GM06990 (cell line): ENCODE measurements around the gene CEP85.
"Not testable (repeated sequence)": the region's sequence is repeated elsewhere in the genome, so short reads cannot be mapped to it uniquely, and the experiment has no call there.

Experiments
- DNase-seq: peaks from one replicate; pipeline ENCODE4 v3.0.0-alpha.2; 2011; ENCODE audit not compliant: insufficient read length; ENCODE audit errors: extremely low read depth
- H3K27me3 ChIP-seq: replicated peaks from 2 replicates; pipeline ENCODE4 v1.6.0; 2011; ENCODE audit warnings: low read length; ENCODE audit not compliant: control insufficient read depth, insufficient read depth
- H3K36me3 ChIP-seq: 2 replicates; pipeline ENCODE4 v1.5.1; 2011; ENCODE audit warnings: low read length; ENCODE audit not compliant: control insufficient read depth, insufficient read depth
- H3K4me3 ChIP-seq: replicated peaks from 2 replicates; pipeline ENCODE4 v1.5.1; 2011; ENCODE audit warnings: low read depth, mild to moderate bottlenecking, control low read depth, low read length
- CTCF ChIP-seq: IDR thresholded peaks from 2 replicates; pipeline ENCODE4 v1.5.1; 2011; ENCODE audit warnings: low read length, control low read depth, mild to moderate bottlenecking, inconsistent platforms; ENCODE audit not compliant: insufficient read depth, poor library complexity, severe bottlenecking

The CEP85 gene

GRCh38 chr1:26224606-26225005 is 9.4 kb upstream of the CEP85 start:
- Histone ChIP-seq H3K36me3 (no peaks in the 10 kb centered on the region), H3K27me3 (no peaks in the 10 kb centered on the region; the same call in 1 of the 2 replicates), H3K4me3 (no peak overlapping the region)
- TF ChIP-seq CTCF: no peak
- no peak for DNase-seq

GRCh38 chr1:26225033-26225831 is 8.8 kb upstream of the CEP85 start:
- no peak for TF ChIP-seq CTCF
- Histone ChIP-seq H3K4me3 (peak overlapping the region; percentile 39), H3K27me3 (no peaks in the 10 kb centered on the region; the same call in 1 of the 2 replicates), H3K36me3 (no peaks in the 10 kb centered on the region)
- peak; percentile 32 for DNase-seq

GRCh38 chr1:26230682-26231081 is 3.3 kb upstream of the CEP85 start:
- not testable (repeated sequence) for H3K27me3 ChIP-seq, H3K4me3 ChIP-seq, H3K36me3 ChIP-seq, DNase-seq

GRCh38 chr1:26234644-26235370 is 807 bp downstream of the CEP85 start:
- TF ChIP-seq CTCF: peak; percentile 24
- no peaks in the 10 kb centered on the region for H3K27me3 ChIP-seq
- DNase-seq: no peak

GRCh38 chr1:26237230-26237966 is 3.4 kb downstream of the CEP85 start:
- no peak for DNase-seq
- H3K36me3 ChIP-seq: no peaks in the 10 kb centered on the region
- no peak for TF ChIP-seq CTCF
- H3K4me3 ChIP-seq: 0 out of 2 replicates have a peak overlapping the region, but pooled peaks have one; percentile 7
- no peaks in the 10 kb centered on the region for H3K27me3 ChIP-seq

More at GRCh38 chr1:26234644-26235370, 807 bp downstream of the CEP85 start:
- H3K36me3 ChIP-seq: no peaks in the 10 kb centered on the region
- peak overlapping the region; percentile 82 for H3K4me3 ChIP-seq
